ENCODE data around the gene ANXA4. TPM values are rescaled to one million over a fixed set of nuclear protein-coding genes. Genes with fewer than 3 reads are reported as not detected.

The ANXA4 gene
- total RNA-seq, 1 experiment from 2014 or later: 51.1 TPM

GRCh38 chr2:69742322-69742952 lies 503 bp downstream of the ANXA4 start:
- Histone ChIP-seq H3K79me2 (ENCODE audit: low read length) (peaks cover 47% of the 10 kb centered on the region), H3K36me3 (ENCODE audit: low read depth, low read length) (peaks cover 4% of the 10 kb centered on the region; the same call in 1 of the 2 replicates), H3K9ac (ENCODE audit: low read length) (peak overlapping the region; percentile 92), H2AFZ (ENCODE audit: low read length) (peak overlapping the region; percentile 91), H3K4me3 (ENCODE audit: low read length) (peak overlapping the region; percentile 85), H3K4me1 (ENCODE audit: insufficient read depth, low read length) (peaks cover 17% of the 10 kb centered on the region), H3K4me2 (ENCODE audit: low read length) (peak overlapping the region; percentile 94), H3K9me2 (replicated peaks; ENCODE audit: low read length) (no peaks in the 10 kb centered on the region), H4K20me1 (ENCODE audit: low read length) (no peaks in the 10 kb centered on the region), H3K9me3 (ENCODE audit: low read length) (no peaks in the 10 kb centered on the region), H3K27me3 (ENCODE audit: low read length) (no peaks in the 10 kb centered on the region), H3K27ac (ENCODE audit: low read length) (peak overlapping the region; percentile 82), H3F3A (ENCODE audit: low read length, unreplicated experiment) (peaks cover 7% of the 10 kb centered on the region)
- ChIA-PET CTCF (interaction anchor here (0.6 to 2.4 kb wide), 2 partner anchors 18 to 74 kb away, joined by 3 to 14 read pairs; no protein-coding TSS in a partner anchor), POLR2A (ENCODE audit: unreplicated experiment) (interaction anchor here (0.6 to 1.0 kb wide), 3 partner anchors 13 to 171 kb away, joined by 3 to 9 read pairs (median 3); no protein-coding TSS in a partner anchor)
- intact Hi-C loops (cut with micrococcal nuclease): loop anchor here (2.0 to 5.0 kb wide), 3 partner anchors 14 to 150 kb away; partner anchors contain the start of gene SNRNP27
- TF ChIP-seq, protein P1, sequence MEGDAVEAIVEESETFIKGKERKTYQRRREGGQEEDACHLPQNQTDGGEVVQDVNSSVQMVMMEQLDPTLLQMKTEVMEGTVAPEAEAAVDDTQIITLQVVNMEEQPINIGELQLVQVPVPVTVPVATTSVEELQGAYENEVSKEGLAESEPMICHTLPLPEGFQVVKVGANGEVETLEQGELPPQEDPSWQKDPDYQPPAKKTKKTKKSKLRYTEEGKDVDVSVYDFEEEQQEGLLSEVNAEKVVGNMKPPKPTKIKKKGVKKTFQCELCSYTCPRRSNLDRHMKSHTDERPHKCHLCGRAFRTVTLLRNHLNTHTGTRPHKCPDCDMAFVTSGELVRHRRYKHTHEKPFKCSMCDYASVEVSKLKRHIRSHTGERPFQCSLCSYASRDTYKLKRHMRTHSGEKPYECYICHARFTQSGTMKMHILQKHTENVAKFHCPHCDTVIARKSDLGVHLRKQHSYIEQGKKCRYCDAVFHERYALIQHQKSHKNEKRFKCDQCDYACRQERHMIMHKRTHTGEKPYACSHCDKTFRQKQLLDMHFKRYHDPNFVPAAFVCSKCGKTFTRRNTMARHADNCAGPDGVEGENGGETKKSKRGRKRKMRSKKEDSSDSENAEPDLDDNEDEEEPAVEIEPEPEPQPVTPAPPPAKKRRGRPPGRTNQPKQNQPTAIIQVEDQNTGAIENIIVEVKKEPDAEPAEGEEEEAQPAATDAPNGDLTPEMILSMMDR (conservative IDR thresholded peaks at IDR 0.05; ENCODE audit: low read depth, low read length): no peak
- ATAC-seq (peak; percentile 23; the same call in 1 of the 2 replicates), DNase-seq (peak; percentile 29)
- TSS peak; percentile 39 for BruUV-seq (replicated peaks)

GRCh38 chr2:69743847-69744264 lies 1.9 kb downstream of the ANXA4 start:
- ATAC-seq: no peak
- POLR2A ChIA-PET (ENCODE audit: unreplicated experiment): no interaction called here
- H3K4me3 ChIP-seq (ENCODE audit: low read length): no peak overlapping the region
- H3K4me2 ChIP-seq (ENCODE audit: low read length): no peak overlapping the region
- CTCF ChIA-PET: no interaction called here
- no peaks in the 10 kb centered on the region for H4K20me1 ChIP-seq (ENCODE audit: low read length)
- H3K9me2 ChIP-seq (replicated peaks; ENCODE audit: low read length): no peaks in the 10 kb centered on the region
- no peak overlapping the region for H3K27ac ChIP-seq (ENCODE audit: low read length)
- intact Hi-C loops (cut with micrococcal nuclease): loop anchor here (2.0 to 5.0 kb wide), 3 partner anchors 13 to 148 kb away; partner anchors contain the start of gene SNRNP27
- TF ChIP-seq, protein P1 (conservative IDR thresholded peaks at IDR 0.05; ENCODE audit: low read depth, low read length): no peak
- no peak for TF ChIP-seq EZH2phosphoT487 (IDR thresholded peaks at IDR 0.05; ENCODE audit: borderline replicate concordance, low read length)
- TF ChIP-seq EZH2 (IDR thresholded peaks at IDR 0.05; ENCODE audit: low read length, unreplicated experiment): no peak
- H3K36me3 ChIP-seq (ENCODE audit: low read depth, low read length): peaks cover 4% of the 10 kb centered on the region; the same call in 1 of the 2 replicates
- H3K79me2 ChIP-seq (ENCODE audit: low read length): peaks cover 50% of the 10 kb centered on the region
- H3K9ac ChIP-seq (ENCODE audit: low read length): no peak overlapping the region
- H3K4me1 ChIP-seq (ENCODE audit: insufficient read depth, low read length): peaks cover 17% of the 10 kb centered on the region
- H2AFZ ChIP-seq (ENCODE audit: low read length): no peak overlapping the region
- BruUV-seq (replicated peaks): no TSS peak
- no peaks in the 10 kb centered on the region for H3K27me3 ChIP-seq (ENCODE audit: low read length)
- DNase-seq: no peak
- H3K9me3 ChIP-seq (ENCODE audit: low read length): no peaks in the 10 kb centered on the region
- H3F3A ChIP-seq (ENCODE audit: low read length, unreplicated experiment): peaks cover 7% of the 10 kb centered on the region

DNA sequence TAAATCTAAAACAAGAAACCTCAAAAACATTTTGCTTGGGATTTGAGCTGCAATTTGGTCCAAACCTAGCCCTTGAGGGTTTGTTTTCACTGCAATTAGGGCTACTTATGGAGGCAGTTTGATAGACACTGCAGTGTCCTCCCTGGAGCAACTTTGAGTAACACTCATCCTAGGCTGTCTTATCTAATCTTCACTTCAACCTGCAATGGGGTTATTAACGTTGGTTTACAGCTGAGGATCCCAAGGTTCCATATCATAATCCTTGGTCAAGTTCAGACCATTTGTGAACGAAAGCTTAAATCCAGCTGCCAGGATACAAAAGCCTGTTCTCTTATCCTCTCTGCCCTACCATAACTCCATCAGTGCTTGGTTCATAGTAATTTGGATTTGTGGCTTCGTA lies 2.5 kb downstream of the ANXA4 start:
- Histone ChIP-seq H3K9me2 (replicated peaks; ENCODE audit: low read length) (no peaks in the 10 kb centered on the region), H3K4me2 (ENCODE audit: low read length) (no peak overlapping the region), H3K27me3 (ENCODE audit: low read length) (no peaks in the 10 kb centered on the region), H3K9me3 (ENCODE audit: low read length) (no peaks in the 10 kb centered on the region), H3F3A (ENCODE audit: low read length, unreplicated experiment) (peaks cover 7% of the 10 kb centered on the region), H3K4me1 (ENCODE audit: insufficient read depth, low read length) (peaks cover 17% of the 10 kb centered on the region), H3K9ac (ENCODE audit: low read length) (no peak overlapping the region), H2AFZ (ENCODE audit: low read length) (no peak overlapping the region), H3K27ac (ENCODE audit: low read length) (no peak overlapping the region), H4K20me1 (ENCODE audit: low read length) (no peaks in the 10 kb centered on the region), H3K79me2 (ENCODE audit: low read length) (peaks cover 55% of the 10 kb centered on the region), H3K36me3 (ENCODE audit: low read depth, low read length) (peaks cover 4% of the 10 kb centered on the region; the same call in 1 of the 2 replicates), H3K4me3 (ENCODE audit: low read length) (no peak overlapping the region)
- ChIA-PET POLR2A (ENCODE audit: unreplicated experiment) (no interaction called here), CTCF (interaction anchor here (1.4 kb wide), 1 partner anchor 20 kb away, joined by 5 read pairs; no protein-coding TSS in a partner anchor)
- no peak for ATAC-seq
- intact Hi-C loops (cut with micrococcal nuclease): loop anchor here (5.0 kb wide), 1 partner anchor 148 kb away; the partner anchor contains the start of gene SNRNP27
- no TSS peak for BruUV-seq (replicated peaks)
- DNase-seq: no peak
- TF ChIP-seq EZH2 (IDR thresholded peaks at IDR 0.05; ENCODE audit: low read length, unreplicated experiment) (no peak), EZH2phosphoT487 (IDR thresholded peaks at IDR 0.05; ENCODE audit: borderline replicate concordance, low read length) (no peak)
- TF ChIP-seq, protein P1 (conservative IDR thresholded peaks at IDR 0.05; ENCODE audit: low read depth, low read length): no peak

Measured in PC-3 (cell line).